ENCODE measurements around the gene LACC1.

LACC1 gene

GRCh38 chr13:43874504-43875092 is 5.1 kb upstream of the LACC1 start:
- DNase-seq (ENCODE audit: extremely low read depth, low read depth) = no peak
- no peak overlapping the region for H3K4me3 ChIP-seq (replicated peaks; ENCODE audit: low read depth, low read length)
- no peak for TF ChIP-seq CTCF (IDR thresholded peaks at IDR 0.05; ENCODE audit: low read depth, low read length, missing control alignments)

GRCh38 chr13:43876366-43876765 is 3.3 kb upstream of the LACC1 start:
- no peak for TF ChIP-seq CTCF (IDR thresholded peaks at IDR 0.05; ENCODE audit: low read depth, low read length, missing control alignments)
- H3K4me3 ChIP-seq (replicated peaks; ENCODE audit: low read depth, low read length) = no peak overlapping the region
- no peak for DNase-seq (ENCODE audit: extremely low read depth, low read depth)

DNA sequence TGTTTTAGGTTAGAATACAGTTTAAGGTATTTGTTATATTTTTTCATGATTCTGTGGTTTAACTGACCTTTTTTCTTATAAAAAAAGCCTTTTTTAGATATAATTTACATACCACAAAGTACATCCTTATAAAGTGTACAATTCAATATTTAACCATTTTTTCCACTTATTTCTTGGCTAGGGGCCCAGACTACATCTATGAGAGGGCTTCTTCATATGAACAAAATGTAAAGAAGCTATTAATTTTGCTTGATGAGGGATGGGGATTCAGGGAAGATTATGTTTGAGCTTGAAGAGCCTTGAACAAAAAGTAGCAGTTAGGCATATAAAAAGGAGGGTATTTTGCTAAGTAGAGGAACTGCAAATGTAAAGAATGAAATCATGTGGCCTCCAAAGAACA is 2.4 kb upstream of the LACC1 start:
- H3K4me3 ChIP-seq (replicated peaks; ENCODE audit: low read depth, low read length) = no peak overlapping the region
- no peak for DNase-seq (ENCODE audit: extremely low read depth, low read depth)
- TF ChIP-seq CTCF (IDR thresholded peaks at IDR 0.05; ENCODE audit: low read depth, low read length, missing control alignments) = no peak

GRCh38 chr13:43877766-43878165 is 1.9 kb upstream of the LACC1 start:
- no peak for TF ChIP-seq CTCF (IDR thresholded peaks at IDR 0.05; ENCODE audit: low read depth, low read length, missing control alignments)
- DNase-seq (ENCODE audit: extremely low read depth, low read depth) = no peak
- no peak overlapping the region for H3K4me3 ChIP-seq (replicated peaks; ENCODE audit: low read depth, low read length)

- TF ChIP-seq CTCF (IDR thresholded peaks at IDR 0.05; ENCODE audit: low read depth, low read length, missing control alignments) = no peak
- peak within 1 kb of the TSS; percentile 69 for H3K4me3 ChIP-seq (replicated peaks; ENCODE audit: low read depth, low read length)
Observed at GRCh38 chr13:43878892-43879754, 581 bp upstream of the LACC1 start, which contains the start of gene CCDC122. Gene CCDC122 (minus strand): TSS chr13:43879740. CDS start chr13:43869376, 10,364 bp downstream.

DNA sequence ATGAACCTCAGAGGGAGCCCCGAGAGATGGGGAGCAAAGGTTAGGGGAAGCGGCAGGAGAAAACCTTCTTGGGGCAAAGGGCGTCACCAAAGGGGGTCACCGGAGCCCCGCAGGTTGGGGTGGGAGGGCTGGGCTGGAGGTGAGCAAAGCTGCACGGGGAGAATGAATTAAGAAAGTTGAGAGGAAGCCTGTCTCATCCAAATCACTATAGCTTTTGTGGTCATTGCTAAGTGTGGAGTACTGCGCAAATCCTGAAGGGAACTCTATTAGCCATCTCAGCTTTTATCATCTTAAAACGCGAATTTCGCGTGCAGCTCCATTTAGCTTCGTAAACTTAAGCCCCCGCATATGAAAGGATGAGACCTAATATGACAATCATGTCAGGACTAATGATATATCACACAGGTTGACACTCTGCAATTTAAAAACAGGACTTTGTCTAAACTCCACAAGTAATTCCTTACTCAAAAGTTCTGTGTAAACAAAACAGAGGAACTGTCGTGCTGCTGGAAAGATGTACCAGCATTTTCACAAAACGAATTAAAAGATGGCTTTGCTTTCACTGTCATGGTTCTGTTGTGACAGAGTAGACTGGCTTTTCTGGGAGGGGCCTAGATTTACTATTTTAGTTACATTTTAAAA is 631 bp downstream of the LACC1 start:
- no peak for DNase-seq (ENCODE audit: extremely low read depth, low read depth)
- no peak for TF ChIP-seq CTCF (IDR thresholded peaks at IDR 0.05; ENCODE audit: low read depth, low read length, missing control alignments)

More at GRCh38 chr13:43878892-43879754, 581 bp upstream of the LACC1 start, which contains the start of gene CCDC122:
- no peak for DNase-seq (ENCODE audit: extremely low read depth, low read depth)

More for the DNA sequence above, 631 bp downstream of the LACC1 start:
- peak overlapping the region; percentile 69 for H3K4me3 ChIP-seq (replicated peaks; ENCODE audit: low read depth, low read length)
